BE2C (cell line): ENCODE measurements around the gene UGT1A6.

Source experiments
- DNase-seq: peaks from one replicate; pipeline ENCODE4 v3.0.0-alpha.2; 2020
- H3K27me3 ChIP-seq: fragments of 250-450 bp; sonication (Bioruptor Pico); 2 replicates; pipeline ENCODE4 v1.5.1; 2020; ENCODE audit warnings: mild to moderate bottlenecking
- H3K36me3 ChIP-seq: fragments of 250-450 bp; sonication (Bioruptor Pico); 2 replicates; pipeline ENCODE4 v1.5.1; 2020; ENCODE audit warnings: mild to moderate bottlenecking
- H3K4me1 ChIP-seq: fragments of 250-450 bp; sonication (Bioruptor Pico); 2 replicates; pipeline ENCODE4 v1.5.1; 2020
- H3K4me3 ChIP-seq: 2 replicates; pipeline ENCODE4 v1.5.1; 2011; ENCODE audit warnings: low read depth, low read length
- H3K9me3 ChIP-seq: fragments of 250-450 bp; sonication (Bioruptor Pico); 2 replicates; pipeline ENCODE4 v1.5.1; 2020
- TF ChIP-seq, protein P1 (sequence below): IDR thresholded peaks from 2 replicates; pipeline ENCODE4 v1.5.1; 2012; ENCODE audit warnings: mild to moderate bottlenecking, low read depth, low read length

Gene UGT1A6

DNA sequence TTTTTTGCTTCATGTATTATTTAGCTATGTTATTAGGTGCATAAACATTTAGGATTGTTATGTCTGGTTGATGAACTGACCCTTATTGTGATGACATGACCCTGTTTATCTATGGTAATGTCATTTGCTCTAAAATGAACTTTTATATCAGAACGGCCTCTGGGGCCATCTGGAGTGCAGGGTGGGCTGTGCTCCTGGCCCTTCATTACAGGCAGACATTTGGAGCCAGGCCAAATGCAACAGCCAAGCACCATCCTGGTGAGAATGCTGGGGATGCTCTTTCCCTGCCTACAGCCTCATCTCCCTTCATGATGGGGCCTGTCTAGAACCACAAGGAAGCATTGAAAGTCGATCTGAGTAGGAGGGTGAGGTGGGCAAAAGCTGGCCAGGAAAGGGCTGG, 123.6 kb downstream of the UGT1A6 start:
- no peaks in the 10 kb centered on the region for H3K9me3 ChIP-seq
- H3K36me3 ChIP-seq, result no peaks in the 10 kb centered on the region
- TF ChIP-seq, protein P1, sequence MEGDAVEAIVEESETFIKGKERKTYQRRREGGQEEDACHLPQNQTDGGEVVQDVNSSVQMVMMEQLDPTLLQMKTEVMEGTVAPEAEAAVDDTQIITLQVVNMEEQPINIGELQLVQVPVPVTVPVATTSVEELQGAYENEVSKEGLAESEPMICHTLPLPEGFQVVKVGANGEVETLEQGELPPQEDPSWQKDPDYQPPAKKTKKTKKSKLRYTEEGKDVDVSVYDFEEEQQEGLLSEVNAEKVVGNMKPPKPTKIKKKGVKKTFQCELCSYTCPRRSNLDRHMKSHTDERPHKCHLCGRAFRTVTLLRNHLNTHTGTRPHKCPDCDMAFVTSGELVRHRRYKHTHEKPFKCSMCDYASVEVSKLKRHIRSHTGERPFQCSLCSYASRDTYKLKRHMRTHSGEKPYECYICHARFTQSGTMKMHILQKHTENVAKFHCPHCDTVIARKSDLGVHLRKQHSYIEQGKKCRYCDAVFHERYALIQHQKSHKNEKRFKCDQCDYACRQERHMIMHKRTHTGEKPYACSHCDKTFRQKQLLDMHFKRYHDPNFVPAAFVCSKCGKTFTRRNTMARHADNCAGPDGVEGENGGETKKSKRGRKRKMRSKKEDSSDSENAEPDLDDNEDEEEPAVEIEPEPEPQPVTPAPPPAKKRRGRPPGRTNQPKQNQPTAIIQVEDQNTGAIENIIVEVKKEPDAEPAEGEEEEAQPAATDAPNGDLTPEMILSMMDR, result no peak
- H3K4me1 ChIP-seq, result peaks cover 13% of the 10 kb centered on the region
- H3K4me3 ChIP-seq, result no peak overlapping the region
- DNase-seq, result peak; percentile 92
- no peaks in the 10 kb centered on the region for H3K27me3 ChIP-seq

DNA sequence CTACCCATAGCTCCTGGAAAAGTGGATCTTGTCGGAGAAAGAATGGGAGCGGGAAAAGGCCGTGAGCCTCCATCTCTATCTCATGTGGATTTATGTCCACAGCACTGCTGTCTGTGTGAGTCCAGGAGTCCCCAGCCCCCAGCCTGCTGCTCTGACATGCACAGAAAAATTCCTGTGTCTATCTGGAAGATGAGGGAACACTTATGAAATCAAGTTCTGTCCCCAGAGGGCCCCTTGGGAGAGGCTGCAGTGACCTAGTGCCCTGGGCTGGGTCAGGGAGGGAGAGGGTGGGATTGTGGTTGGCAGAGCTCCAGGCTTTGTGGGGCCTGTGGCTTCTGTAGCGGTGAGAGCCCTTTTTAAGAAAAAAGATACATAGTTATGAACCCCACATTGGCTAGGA, 124.1 kb downstream of the UGT1A6 start:
- DNase-seq, result peak; percentile 52
- TF ChIP-seq, protein P1, result no peak
- Histone ChIP-seq H3K4me3 (no peak overlapping the region), H3K36me3 (no peaks in the 10 kb centered on the region), H3K27me3 (no peaks in the 10 kb centered on the region), H3K9me3 (no peaks in the 10 kb centered on the region), H3K4me1 (peaks cover 13% of the 10 kb centered on the region)

DNA sequence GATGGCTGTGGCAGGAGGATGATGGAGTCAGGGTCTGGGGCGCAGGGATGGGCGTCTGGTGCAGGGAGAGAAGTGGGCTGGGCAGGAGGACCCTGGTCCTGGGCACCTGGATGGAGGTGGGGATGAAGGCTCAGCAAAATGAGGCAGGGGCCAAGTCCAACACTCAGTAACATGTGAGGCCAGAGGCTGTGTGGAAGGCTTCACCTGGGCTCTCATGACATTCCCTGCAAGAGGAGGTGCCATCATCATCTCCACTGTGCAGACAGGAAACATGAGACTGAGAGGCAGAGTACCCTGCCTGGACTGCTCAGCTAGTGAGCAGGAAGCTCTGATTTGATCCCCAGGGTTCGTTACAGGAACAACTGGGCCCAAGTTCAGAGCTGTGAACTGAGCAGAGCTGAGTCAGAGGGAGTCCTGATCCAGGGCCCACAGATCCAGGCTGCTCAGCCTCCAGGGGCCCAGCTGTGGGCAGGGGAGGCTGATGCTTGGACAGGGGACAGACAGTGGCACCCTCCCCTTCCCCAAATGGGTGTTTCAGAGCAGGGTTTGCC, 124.7 kb downstream of the UGT1A6 start:
- no peak overlapping the region for H3K4me3 ChIP-seq
- DNase-seq, result peak; percentile 6
- H3K27me3 ChIP-seq, result no peaks in the 10 kb centered on the region
- TF ChIP-seq, protein P1, result no peak
- H3K36me3 ChIP-seq, result no peaks in the 10 kb centered on the region
- H3K4me1 ChIP-seq, result peaks cover 13% of the 10 kb centered on the region
- H3K9me3 ChIP-seq, result no peaks in the 10 kb centered on the region

DNA sequence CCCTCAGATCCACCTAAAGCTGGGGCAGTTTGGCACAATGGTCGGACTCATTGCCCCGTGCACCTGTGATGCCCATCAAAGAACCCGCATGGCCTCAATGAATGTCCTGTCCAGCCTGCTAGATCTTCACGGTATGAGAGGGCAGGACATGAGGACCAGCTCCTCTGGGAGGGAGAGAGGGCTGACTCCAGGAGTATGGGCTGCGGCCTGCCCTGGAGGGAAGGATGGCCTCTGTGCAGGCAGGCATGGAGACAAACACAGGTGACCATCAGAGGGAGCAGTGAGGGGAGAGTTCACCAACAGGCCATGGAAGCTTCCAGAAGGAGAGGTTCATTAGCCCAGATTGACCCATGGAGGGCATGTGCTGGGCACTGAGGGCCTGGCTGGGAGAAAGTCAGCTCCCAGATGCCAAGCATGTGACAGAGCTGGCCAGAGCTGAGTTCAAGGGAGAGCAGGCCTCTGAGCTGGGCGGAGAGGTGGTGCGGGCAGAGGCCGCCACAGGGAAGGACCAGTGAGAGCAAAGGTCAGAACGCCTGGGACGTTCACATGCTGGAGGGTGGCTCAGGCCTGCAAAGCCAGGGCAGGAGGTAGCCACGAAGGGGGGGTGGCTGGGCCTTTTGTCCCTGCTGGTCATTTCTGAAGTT, 125.4 kb downstream of the UGT1A6 start:
- no peaks in the 10 kb centered on the region for H3K36me3 ChIP-seq
- H3K4me1 ChIP-seq, result peaks cover 13% of the 10 kb centered on the region
- no peaks in the 10 kb centered on the region for H3K27me3 ChIP-seq
- TF ChIP-seq, protein P1, result no peak
- DNase-seq, result no peak
- no peak overlapping the region for H3K4me3 ChIP-seq
- no peaks in the 10 kb centered on the region for H3K9me3 ChIP-seq

DNA sequence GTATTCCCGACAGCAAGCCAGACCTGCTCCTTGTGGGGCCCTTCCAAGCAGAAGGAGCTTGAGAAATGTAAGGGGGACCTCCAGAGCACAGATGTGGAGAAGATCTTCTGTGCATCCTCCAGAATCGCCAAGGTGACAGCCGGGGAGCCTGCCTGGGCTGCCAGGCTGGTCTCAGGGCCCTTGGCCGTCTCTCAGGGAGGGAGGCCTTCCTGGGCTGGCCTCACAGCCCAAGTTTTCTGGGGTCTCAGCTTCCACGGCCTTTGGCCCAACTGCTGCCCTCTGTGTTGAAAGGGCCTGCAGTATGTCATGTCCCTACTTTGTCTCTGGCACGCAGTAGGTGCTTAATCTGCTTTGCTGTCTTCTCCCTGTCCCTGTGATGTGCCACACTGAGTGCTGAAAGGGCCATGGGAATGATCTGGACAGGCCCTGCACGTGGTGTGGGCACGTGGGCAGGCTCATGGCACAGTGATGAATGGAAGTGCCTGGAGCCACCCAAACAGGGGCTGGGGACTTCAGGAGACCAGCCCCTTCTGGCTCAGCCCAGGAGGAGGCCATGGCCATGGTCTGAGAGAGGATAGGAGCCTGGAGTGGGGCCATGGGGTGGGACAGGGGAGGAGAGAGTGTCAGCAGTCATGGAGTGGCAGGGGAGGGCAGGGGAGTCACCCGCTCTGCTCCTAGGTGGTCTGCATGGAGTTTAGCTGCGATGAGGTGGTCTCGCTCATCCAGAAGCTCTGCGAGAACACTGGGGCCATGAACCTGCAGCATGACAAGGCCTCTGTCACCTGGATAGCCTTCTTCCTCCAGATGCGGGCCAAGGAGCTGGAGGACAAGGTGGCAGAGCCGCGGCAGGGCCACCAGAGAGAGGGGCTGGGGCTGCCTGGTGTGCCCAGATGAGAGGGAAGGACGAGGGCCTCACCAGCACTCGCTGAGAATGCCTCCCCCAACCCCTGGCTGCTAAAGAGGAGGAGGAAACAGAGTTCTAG, 126.2 kb downstream of the UGT1A6 start:
- Histone ChIP-seq H3K36me3 (no peaks in the 10 kb centered on the region), H3K4me3 (no peak overlapping the region), H3K27me3 (no peaks in the 10 kb centered on the region), H3K9me3 (no peaks in the 10 kb centered on the region), H3K4me1 (peaks cover 13% of the 10 kb centered on the region)
- no peak for DNase-seq
- TF ChIP-seq, protein P1, result no peak
